ENCODE data around the gene KLF11. TPM values are rescaled to one million over a fixed set of nuclear protein-coding genes. Genes with fewer than 3 reads are reported as not detected.

The KLF11 gene
- total and polyA plus RNA-seq, 9 of the 15 experiments (the other 6 are each of a cell fraction or from before 2014, with no cell fraction given): 2.1 to 13.4 (median 6.5) TPM

DNA sequence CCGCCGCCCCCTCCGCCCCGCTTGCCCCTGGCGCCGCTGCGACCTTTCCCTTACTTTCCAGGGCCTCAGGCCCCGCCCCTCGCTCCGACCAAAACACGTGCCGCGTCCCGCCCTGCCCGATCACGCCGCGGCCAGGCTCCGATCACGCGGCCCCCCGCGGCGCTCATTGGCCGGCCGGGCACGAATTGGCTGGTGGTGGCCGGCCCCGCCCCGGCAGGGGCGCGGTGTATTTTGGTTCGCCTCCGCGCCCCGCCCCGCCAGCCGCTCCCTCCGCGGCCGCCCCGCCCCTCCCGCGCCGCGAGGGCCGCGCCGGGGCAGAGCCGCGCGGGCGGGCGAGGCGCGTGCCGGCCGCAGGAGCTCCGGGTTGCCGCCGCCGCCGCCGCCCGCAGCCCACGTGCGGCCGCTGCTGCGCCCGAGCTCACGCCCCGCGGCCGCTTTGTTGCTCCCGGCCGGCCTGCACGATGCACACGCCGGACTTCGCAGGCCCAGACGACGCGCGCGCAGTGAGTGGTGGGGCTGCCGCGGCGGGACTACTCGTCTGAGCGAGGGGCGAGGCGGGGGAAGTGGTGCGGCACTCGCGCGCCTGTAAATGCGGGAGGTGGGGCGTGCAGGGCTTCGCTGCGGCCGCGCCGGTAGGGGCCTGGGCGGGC lies at the start of gene KLF11 (continued):
- TF ChIP-seq, protein P1, sequence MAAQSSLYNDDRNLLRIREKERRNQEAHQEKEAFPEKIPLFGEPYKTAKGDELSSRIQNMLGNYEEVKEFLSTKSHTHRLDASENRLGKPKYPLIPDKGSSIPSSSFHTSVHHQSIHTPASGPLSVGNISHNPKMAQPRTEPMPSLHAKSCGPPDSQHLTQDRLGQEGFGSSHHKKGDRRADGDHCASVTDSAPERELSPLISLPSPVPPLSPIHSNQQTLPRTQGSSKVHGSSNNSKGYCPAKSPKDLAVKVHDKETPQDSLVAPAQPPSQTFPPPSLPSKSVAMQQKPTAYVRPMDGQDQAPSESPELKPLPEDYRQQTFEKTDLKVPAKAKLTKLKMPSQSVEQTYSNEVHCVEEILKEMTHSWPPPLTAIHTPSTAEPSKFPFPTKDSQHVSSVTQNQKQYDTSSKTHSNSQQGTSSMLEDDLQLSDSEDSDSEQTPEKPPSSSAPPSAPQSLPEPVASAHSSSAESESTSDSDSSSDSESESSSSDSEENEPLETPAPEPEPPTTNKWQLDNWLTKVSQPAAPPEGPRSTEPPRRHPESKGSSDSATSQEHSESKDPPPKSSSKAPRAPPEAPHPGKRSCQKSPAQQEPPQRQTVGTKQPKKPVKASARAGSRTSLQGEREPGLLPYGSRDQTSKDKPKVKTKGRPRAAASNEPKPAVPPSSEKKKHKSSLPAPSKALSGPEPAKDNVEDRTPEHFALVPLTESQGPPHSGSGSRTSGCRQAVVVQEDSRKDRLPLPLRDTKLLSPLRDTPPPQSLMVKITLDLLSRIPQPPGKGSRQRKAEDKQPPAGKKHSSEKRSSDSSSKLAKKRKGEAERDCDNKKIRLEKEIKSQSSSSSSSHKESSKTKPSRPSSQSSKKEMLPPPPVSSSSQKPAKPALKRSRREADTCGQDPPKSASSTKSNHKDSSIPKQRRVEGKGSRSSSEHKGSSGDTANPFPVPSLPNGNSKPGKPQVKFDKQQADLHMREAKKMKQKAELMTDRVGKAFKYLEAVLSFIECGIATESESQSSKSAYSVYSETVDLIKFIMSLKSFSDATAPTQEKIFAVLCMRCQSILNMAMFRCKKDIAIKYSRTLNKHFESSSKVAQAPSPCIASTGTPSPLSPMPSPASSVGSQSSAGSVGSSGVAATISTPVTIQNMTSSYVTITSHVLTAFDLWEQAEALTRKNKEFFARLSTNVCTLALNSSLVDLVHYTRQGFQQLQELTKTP (IDR thresholded peaks at IDR 0.05; ENCODE audit: low read depth in 1 of 2, partially characterized antibody in 2 of 2): no peak
- TF ChIP-seq, protein P2, sequence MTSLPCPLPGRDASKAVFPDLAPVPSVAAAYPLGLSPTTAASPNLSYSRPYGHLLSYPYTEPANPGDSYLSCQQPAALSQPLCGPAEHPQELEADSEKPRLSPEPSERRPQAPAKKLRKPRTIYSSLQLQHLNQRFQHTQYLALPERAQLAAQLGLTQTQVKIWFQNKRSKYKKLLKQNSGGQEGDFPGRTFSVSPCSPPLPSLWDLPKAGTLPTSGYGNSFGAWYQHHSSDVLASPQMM (CRISPR knock-in tag; IDR thresholded peaks at IDR 0.05): no peak
- 0 out of 4 replicates have a peak, but pooled peaks of 1 of the 2 experiments have one; percentile 28 for TF ChIP-seq HDAC1 (IDR thresholded peaks at IDR 0.05)
- no peak for TF ChIP-seq CHCHD3 (CRISPR knock-in tag; IDR thresholded peaks at IDR 0.05)
- TF ChIP-seq KLF16 (IDR thresholded peaks at IDR 0.05): no peak
- TF ChIP-seq BCOR (IDR thresholded peaks at IDR 0.05): no peak
- TF ChIP-seq, protein P3, sequence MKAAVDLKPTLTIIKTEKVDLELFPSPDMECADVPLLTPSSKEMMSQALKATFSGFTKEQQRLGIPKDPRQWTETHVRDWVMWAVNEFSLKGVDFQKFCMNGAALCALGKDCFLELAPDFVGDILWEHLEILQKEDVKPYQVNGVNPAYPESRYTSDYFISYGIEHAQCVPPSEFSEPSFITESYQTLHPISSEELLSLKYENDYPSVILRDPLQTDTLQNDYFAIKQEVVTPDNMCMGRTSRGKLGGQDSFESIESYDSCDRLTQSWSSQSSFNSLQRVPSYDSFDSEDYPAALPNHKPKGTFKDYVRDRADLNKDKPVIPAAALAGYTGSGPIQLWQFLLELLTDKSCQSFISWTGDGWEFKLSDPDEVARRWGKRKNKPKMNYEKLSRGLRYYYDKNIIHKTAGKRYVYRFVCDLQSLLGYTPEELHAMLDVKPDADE (conservative IDR thresholded peaks at IDR 0.05; ENCODE audit: control insufficient read depth, low read depth, low read length): 0 out of 2 replicates have a peak, but pooled peaks have one; percentile 40
- no peak for TF ChIP-seq U2AF2 (optimal IDR thresholded peaks at IDR 0.05; ENCODE audit: low read depth, low read length)
- no peak for TF ChIP-seq ZNF551 (CRISPR knock-in tag; IDR thresholded peaks at IDR 0.05)
- TF ChIP-seq ZFP36 (IDR thresholded peaks at IDR 0.05; ENCODE audit: low read depth, low read length, partially characterized antibody): no peak
- TF ChIP-seq ZNF23 (CRISPR knock-in tag; IDR thresholded peaks at IDR 0.05): no peak
- TF ChIP-seq, protein P4, sequence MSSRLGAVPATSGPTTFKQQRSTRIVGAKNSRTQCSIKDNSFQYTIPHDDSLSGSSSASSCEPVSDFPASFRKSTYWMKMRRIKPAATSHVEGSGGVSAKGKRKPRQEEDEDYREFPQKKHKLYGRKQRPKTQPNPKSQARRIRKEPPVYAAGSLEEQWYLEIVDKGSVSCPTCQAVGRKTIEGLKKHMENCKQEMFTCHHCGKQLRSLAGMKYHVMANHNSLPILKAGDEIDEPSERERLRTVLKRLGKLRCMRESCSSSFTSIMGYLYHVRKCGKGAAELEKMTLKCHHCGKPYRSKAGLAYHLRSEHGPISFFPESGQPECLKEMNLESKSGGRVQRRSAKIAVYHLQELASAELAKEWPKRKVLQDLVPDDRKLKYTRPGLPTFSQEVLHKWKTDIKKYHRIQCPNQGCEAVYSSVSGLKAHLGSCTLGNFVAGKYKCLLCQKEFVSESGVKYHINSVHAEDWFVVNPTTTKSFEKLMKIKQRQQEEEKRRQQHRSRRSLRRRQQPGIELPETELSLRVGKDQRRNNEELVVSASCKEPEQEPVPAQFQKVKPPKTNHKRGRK (tag; IDR thresholded peaks at IDR 0.05): no peak
- TF ChIP-seq SRSF1 (IDR thresholded peaks at IDR 0.05; ENCODE audit: low read depth, low read length): no peak
- TF ChIP-seq DNMT1 (IDR thresholded peaks at IDR 0.05): no peak
- TF ChIP-seq, protein P5, sequence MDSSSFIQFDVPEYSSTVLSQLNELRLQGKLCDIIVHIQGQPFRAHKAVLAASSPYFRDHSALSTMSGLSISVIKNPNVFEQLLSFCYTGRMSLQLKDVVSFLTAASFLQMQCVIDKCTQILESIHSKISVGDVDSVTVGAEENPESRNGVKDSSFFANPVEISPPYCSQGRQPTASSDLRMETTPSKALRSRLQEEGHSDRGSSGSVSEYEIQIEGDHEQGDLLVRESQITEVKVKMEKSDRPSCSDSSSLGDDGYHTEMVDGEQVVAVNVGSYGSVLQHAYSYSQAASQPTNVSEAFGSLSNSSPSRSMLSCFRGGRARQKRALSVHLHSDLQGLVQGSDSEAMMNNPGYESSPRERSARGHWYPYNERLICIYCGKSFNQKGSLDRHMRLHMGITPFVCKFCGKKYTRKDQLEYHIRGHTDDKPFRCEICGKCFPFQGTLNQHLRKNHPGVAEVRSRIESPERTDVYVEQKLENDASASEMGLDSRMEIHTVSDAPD (CRISPR knock-in tag; IDR thresholded peaks at IDR 0.05): no peak
- TF ChIP-seq ZNF253 (CRISPR knock-in tag; conservative IDR thresholded peaks at IDR 0.05): no peak
- TF ChIP-seq CTBP1 (IDR thresholded peaks at IDR 0.05; ENCODE audit: borderline replicate concordance): peak; percentile 90
- TF ChIP-seq HNRNPLL (IDR thresholded peaks at IDR 0.05; ENCODE audit: low read depth, low read length, poor library complexity, severe bottlenecking): no peak
- no peak for TF ChIP-seq MAFK (IDR thresholded peaks at IDR 0.05; ENCODE audit: low read length)
- TF ChIP-seq LARP7 (IDR thresholded peaks at IDR 0.05): no peak
